MM.1S (cell line): ENCODE measurements around the gene ASTN1.

ENCODE experiments used
- EZH2 ChIP-seq: fragments of 300-600 bp; sonication (generic); optimal IDR thresholded peaks from 2 replicates; pipeline ENCODE3; 2017; ENCODE audit warnings: low read depth, mild to moderate bottlenecking, antibody characterized with exemption, low read length, mixed read lengths
- EZH2phosphoT487 ChIP-seq: fragments of 300-600 bp; sonication (generic); IDR thresholded peaks from 2 replicates; pipeline ENCODE4 v1.6.1; 2018; ENCODE audit warnings: antibody characterized with exemption, low read length
- TF ChIP-seq, protein P1 (sequence below): fragments of 300-600 bp; sonication (generic); IDR thresholded peaks from 2 replicates; pipeline ENCODE4 v1.5.1; 2016; ENCODE audit warnings: antibody characterized with exemption, low read length, mixed read lengths

DNA sequence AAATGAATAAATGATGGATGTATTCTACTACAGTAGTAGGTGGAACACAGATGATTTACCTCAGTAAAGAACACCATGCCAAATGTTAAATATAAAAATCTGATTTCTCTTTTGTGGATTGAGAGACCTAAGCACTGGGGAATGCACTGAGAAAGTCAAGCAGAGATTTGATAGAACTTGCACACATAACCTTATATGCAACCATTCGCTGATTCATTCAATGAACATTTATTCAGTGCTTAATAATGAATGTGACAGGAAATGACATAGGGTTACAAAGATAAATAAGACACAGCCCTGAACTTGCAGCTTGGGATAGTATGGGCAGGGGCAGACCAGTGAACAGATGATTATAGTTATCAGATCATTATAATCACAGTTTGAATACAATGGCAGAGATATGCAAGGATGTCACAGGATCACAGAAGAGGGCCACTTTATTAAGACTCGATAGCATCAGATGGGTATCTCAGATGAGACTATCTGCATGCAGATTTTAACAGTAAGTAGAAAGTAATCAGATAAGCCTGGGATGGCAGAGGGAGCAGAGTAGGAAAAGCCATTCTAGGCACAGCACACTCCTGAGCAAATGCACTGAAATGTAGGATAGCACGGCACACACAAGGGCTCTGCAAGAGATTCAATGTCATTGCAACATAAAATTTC lies 169.4 kb downstream of the ASTN1 start:
- no peak for TF ChIP-seq EZH2
- TF ChIP-seq, protein P1, sequence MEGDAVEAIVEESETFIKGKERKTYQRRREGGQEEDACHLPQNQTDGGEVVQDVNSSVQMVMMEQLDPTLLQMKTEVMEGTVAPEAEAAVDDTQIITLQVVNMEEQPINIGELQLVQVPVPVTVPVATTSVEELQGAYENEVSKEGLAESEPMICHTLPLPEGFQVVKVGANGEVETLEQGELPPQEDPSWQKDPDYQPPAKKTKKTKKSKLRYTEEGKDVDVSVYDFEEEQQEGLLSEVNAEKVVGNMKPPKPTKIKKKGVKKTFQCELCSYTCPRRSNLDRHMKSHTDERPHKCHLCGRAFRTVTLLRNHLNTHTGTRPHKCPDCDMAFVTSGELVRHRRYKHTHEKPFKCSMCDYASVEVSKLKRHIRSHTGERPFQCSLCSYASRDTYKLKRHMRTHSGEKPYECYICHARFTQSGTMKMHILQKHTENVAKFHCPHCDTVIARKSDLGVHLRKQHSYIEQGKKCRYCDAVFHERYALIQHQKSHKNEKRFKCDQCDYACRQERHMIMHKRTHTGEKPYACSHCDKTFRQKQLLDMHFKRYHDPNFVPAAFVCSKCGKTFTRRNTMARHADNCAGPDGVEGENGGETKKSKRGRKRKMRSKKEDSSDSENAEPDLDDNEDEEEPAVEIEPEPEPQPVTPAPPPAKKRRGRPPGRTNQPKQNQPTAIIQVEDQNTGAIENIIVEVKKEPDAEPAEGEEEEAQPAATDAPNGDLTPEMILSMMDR, result no peak
- TF ChIP-seq EZH2phosphoT487, result no peak
